HepG2 (cell line): ENCODE measurements around the gene KAT2A. TPM values are rescaled to one million over a fixed set of nuclear protein-coding genes. Genes with fewer than 3 reads are reported as not detected.

Experiments used
- BORCS8-MEF2B ChIP-seq: sonication (generic); formaldehyde crosslinking; IDR thresholded peaks from 2 replicates; pipeline ENCODE4 v1.8.0; 2022; ENCODE audit warnings: mild to moderate bottlenecking, missing genetic modification reagents
- GATA4 ChIP-seq: sonication (generic); IDR thresholded peaks from 2 replicates; pipeline ENCODE4 v1.6.1; 2016; ENCODE audit warnings: antibody characterized with exemption, low read depth, borderline replicate concordance
- HOXA7 ChIP-seq: sonication (generic); formaldehyde crosslinking; IDR thresholded peaks from 2 replicates; pipeline ENCODE4 v1.8.1; 2022; ENCODE audit warnings: mild to moderate bottlenecking, missing genetic modification reagents, moderate library complexity
- KDM1A ChIP-seq: IDR thresholded peaks from 2 replicates; pipeline ENCODE4 v1.6.1; 2016; ENCODE audit warnings: missing compliant biosample characterization
- MBNL3 ChIP-seq: fragments of 250-450 bp; sonication (Bioruptor Pico); conservative IDR thresholded peaks from 2 replicates; pipeline ENCODE4 v1.8.0; 2022; ENCODE audit warnings: mild to moderate bottlenecking, inconsistent platforms
- NONO ChIP-seq, 2 experiments: fragments of 450-650 bp in 1 of 2; sonication (generic) in 1 of 2; formaldehyde crosslinking in 1 of 2; IDR thresholded peaks in 1 of 2; conservative IDR thresholded peaks in 1 of 2; 2 replicates each; pipeline versions ENCODE4 v1.6.1 to v1.8.0; 2017 to 2022; ENCODE audit warnings: mild to moderate bottlenecking in 1 of 2, missing genetic modification reagents in 1 of 2, moderate library complexity in 1 of 2
- REXO4 ChIP-seq: sonication (generic); formaldehyde crosslinking; IDR thresholded peaks from 2 replicates; pipeline ENCODE4 v1.8.0; 2022; ENCODE audit warnings: missing genetic modification reagents, mild to moderate bottlenecking, borderline replicate concordance
- RFX1 ChIP-seq: fragments of 450-650 bp; IDR thresholded peaks from 2 replicates; pipeline ENCODE4 v1.6.1; 2017
- SNAPC2 ChIP-seq: sonication (generic); formaldehyde crosslinking; IDR thresholded peaks from 2 replicates; pipeline ENCODE4 v1.8.1; 2022; ENCODE audit warnings: mild to moderate bottlenecking, missing genetic modification reagents
- SUZ12 ChIP-seq: fragments of 150-350 bp; IDR thresholded peaks from 2 replicates; pipeline ENCODE4 v1.6.1; 2014; ENCODE audit warnings: low read depth, low read length
- YY1 ChIP-seq: IDR thresholded peaks from 2 replicates; pipeline ENCODE4 v1.6.1; 2011; ENCODE audit warnings: low read length, low read depth, moderate library complexity, mild to moderate bottlenecking; ENCODE audit not compliant: insufficient read depth, insufficient replicate concordance
- ZMYM3 ChIP-seq: sonication (generic); formaldehyde crosslinking; IDR thresholded peaks from 2 replicates; pipeline ENCODE4 v1.5.1; 2020; ENCODE audit warnings: mild to moderate bottlenecking, missing genetic modification reagents
- ZNF251 ChIP-seq: sonication (generic); formaldehyde crosslinking; IDR thresholded peaks from 2 replicates; pipeline ENCODE4 v1.9.0; 2021; ENCODE audit warnings: mild to moderate bottlenecking, missing genetic modification reagents
- ZNF607 ChIP-seq: sonication (generic); formaldehyde crosslinking; IDR thresholded peaks from 2 replicates; pipeline ENCODE4 v1.5.1; 2020; ENCODE audit warnings: missing genetic modification reagents, mild to moderate bottlenecking, borderline replicate concordance
- ZNF737 ChIP-seq: sonication (generic); formaldehyde crosslinking; IDR thresholded peaks from 2 replicates; pipeline ENCODE4 v1.5.0; 2020; ENCODE audit warnings: missing genetic modification reagents, mild to moderate bottlenecking, borderline replicate concordance
- ZNF772 ChIP-seq: sonication (generic); formaldehyde crosslinking; IDR thresholded peaks from 2 replicates; pipeline ENCODE4 v1.5.0; 2020; ENCODE audit warnings: mild to moderate bottlenecking, missing genetic modification reagents
- polyA plus RNA-seq, 8 experiments: library from polyadenylated mRNA; depleted of rRNA in 3 of 8; stranded (reverse) in 7 of 8; unstranded in 1 of 8; fragments of >200 nt; fragmentation: Illumina TruSeq in 4 of 8; extraction: Trizol in 4 of 8; gene quantifications; 2 replicates each; pipeline versions ENCODE4 v1.2.1 to v1.2.3, GENCODE V29; 2011 to 2016; ENCODE audit warnings: low read depth in 4 of 8, missing spikeins in 1 of 8, mixed read lengths in 1 of 8; ENCODE audit not compliant: insufficient read depth in 1 of 8
- total RNA-seq, 5 experiments: library from RNA; depleted of rRNA; stranded (reverse); fragments of >200 nt; fragmentation: Illumina TruSeq; extraction: Trizol; gene quantifications; 2 replicates each; pipeline ENCODE4 v1.2.3, GENCODE V29; 2016; ENCODE audit warnings: low read depth in 1 of 5
- TF ChIP-seq, protein P1 (sequence below): IDR thresholded peaks from 2 replicates; pipeline ENCODE4 v1.6.1; 2016; ENCODE audit warnings: low read depth
- TF ChIP-seq, protein P2 (sequence below): sonication (generic); formaldehyde crosslinking; IDR thresholded peaks from 2 replicates; pipeline ENCODE4 v1.9.0; 2021; ENCODE audit warnings: missing genetic modification reagents, borderline replicate concordance
- TF ChIP-seq, protein P3 (sequence below), 2 experiments: sonication (generic) in 1 of 2; formaldehyde crosslinking in 1 of 2; IDR thresholded peaks; 2 replicates each; pipeline versions ENCODE4 v1.4.0 to v1.6.1; 2016 to 2020; ENCODE audit warnings: borderline replicate concordance in 1 of 2, low read depth in 1 of 2, mild to moderate bottlenecking in 1 of 2, missing genetic modification reagents in 1 of 2

The KAT2A gene
- total and polyA plus RNA-seq, 2 of the 13 experiments (the other 11 are each of a cell fraction or from before 2014, with no cell fraction given) = 29.1 to 90.4 TPM

DNA sequence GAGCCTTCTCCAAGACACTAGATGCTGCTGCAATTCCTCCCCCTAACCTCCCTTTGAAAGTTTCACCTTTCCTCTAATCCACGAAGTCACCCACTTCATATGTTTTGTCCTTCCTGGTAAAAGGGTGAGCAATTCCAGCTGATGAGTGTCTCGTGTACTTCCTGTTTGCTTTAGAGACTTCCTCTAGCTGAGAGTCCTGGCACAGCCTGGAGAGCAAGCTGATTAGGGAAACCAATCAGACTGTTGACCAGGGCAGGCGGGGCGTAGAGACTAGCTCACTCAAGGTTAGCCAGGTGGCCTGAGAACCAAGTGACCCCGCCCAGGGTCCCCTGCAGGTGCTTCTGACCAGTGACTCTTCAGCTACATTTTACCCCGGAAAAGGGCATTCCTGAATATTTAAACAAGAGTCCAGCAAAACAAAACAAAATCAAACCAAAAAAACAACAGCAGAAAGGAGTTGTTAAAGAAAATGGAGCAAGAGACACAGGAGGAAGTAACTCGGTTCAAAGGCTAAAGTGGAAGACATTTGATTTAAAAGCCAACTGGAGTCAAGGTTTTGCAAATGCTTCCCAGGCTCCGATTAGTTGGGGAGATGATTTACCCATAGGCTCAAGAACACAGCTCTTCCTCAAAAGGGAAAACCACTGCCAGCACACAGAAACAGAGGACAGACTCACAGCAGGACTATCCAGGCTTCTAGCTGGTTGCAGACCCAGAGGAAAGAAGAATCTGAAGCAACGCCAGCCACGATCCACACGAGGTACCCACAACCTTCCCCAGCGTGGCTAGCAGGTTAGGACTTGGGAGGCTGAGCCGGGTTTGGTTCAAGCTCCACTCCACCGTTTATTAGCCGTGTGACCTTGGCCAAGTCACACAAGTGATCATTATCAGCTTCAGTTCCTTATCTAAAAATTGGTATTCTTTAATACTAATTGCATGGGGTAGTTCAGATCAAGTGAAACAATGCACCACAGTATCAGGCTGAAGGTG, 14.8 kb upstream of the KAT2A start (continued):
- TF ChIP-seq ZMYM3 (CRISPR knock-in tag) (no peak), ZNF251 (CRISPR knock-in tag) (no peak), HOXA7 (no peak), RFX1 (no peak), ZNF607 (CRISPR knock-in tag) (peak; percentile 77; the same call in 1 of the 2 replicates), MBNL3 (no peak), GATA4 (no peak; the same call in 1 of the 2 replicates), REXO4 (CRISPR knock-in tag) (no peak), SNAPC2 (CRISPR knock-in tag) (peak; percentile 79; the same call in 1 of the 2 replicates), NONO (IDR thresholded peaks at IDR 0.05) (no peak), NONO (CRISPR knock-in tag; conservative IDR thresholded peaks at IDR 0.05) (no peak), KDM1A (CRISPR knock-in tag) (no peak), ZNF737 (CRISPR knock-in tag) (no peak), SUZ12 (no peak), BORCS8-MEF2B (CRISPR knock-in tag) (no peak), ZNF772 (CRISPR knock-in tag) (no peak), YY1 (no peak)
- TF ChIP-seq, protein P1, sequence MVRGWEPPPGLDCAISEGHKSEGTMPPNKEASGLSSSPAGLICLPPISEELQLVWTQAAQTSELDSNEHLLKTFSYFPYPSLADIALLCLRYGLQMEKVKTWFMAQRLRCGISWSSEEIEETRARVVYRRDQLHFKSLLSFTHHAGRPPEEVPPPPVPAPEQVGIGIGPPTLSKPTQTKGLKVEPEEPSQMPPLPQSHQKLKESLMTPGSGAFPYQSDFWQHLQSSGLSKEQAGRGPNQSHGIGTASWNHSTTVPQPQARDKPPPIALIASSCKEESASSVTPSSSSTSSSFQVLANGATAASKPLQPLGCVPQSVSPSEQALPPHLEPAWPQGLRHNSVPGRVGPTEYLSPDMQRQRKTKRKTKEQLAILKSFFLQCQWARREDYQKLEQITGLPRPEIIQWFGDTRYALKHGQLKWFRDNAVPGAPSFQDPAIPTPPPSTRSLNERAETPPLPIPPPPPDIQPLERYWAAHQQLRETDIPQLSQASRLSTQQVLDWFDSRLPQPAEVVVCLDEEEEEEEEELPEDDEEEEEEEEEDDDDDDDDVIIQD (CRISPR knock-in tag) = peak; percentile 70
- TF ChIP-seq, protein P2, sequence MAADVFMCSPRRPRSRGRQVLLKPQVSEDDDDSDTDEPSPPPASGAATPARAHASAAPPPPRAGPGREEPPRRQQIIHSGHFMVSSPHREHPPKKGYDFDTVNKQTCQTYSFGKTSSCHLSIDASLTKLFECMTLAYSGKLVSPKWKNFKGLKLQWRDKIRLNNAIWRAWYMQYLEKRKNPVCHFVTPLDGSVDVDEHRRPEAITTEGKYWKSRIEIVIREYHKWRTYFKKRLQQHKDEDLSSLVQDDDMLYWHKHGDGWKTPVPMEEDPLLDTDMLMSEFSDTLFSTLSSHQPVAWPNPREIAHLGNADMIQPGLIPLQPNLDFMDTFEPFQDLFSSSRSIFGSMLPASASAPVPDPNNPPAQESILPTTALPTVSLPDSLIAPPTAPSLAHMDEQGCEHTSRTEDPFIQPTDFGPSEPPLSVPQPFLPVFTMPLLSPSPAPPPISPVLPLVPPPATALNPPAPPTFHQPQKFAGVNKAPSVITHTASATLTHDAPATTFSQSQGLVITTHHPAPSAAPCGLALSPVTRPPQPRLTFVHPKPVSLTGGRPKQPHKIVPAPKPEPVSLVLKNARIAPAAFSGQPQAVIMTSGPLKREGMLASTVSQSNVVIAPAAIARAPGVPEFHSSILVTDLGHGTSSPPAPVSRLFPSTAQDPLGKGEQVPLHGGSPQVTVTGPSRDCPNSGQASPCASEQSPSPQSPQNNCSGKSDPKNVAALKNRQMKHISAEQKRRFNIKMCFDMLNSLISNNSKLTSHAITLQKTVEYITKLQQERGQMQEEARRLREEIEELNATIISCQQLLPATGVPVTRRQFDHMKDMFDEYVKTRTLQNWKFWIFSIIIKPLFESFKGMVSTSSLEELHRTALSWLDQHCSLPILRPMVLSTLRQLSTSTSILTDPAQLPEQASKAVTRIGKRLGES = no peak
- TF ChIP-seq, protein P3, sequence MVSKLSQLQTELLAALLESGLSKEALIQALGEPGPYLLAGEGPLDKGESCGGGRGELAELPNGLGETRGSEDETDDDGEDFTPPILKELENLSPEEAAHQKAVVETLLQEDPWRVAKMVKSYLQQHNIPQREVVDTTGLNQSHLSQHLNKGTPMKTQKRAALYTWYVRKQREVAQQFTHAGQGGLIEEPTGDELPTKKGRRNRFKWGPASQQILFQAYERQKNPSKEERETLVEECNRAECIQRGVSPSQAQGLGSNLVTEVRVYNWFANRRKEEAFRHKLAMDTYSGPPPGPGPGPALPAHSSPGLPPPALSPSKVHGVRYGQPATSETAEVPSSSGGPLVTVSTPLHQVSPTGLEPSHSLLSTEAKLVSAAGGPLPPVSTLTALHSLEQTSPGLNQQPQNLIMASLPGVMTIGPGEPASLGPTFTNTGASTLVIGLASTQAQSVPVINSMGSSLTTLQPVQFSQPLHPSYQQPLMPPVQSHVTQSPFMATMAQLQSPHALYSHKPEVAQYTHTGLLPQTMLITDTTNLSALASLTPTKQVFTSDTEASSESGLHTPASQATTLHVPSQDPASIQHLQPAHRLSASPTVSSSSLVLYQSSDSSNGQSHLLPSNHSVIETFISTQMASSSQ (IDR thresholded peaks at IDR 0.05; ENCODE audit: low read depth) = no peak
- TF ChIP-seq, protein P3 (CRISPR knock-in tag; IDR thresholded peaks at IDR 0.05; ENCODE audit: borderline replicate concordance) = no peak
